Fibroblast of lung (primary cell): Measurements from ENCODE around the gene PAGE2.

Experiments
- EZH2 ChIP-seq: IDR thresholded peaks from 2 replicates; pipeline ENCODE4 v1.5.1; 2012; ENCODE audit warnings: low read length, control low read depth, mild to moderate bottlenecking; ENCODE audit errors: missing control alignments
- TF ChIP-seq, protein P1 (sequence below), 2 donors: IDR thresholded peaks in 1 of 2; conservative IDR thresholded peaks in 1 of 2; 1 replicate in 1 of 2; 2 replicates in 1 of 2; pipeline ENCODE4 v1.5.1; 2011 to 2012; ENCODE audit warnings: low read length in 2 of 2, control low read depth in 1 of 2, inconsistent platforms in 1 of 2, low read depth in 1 of 2, mild to moderate bottlenecking in 1 of 2

DNA sequence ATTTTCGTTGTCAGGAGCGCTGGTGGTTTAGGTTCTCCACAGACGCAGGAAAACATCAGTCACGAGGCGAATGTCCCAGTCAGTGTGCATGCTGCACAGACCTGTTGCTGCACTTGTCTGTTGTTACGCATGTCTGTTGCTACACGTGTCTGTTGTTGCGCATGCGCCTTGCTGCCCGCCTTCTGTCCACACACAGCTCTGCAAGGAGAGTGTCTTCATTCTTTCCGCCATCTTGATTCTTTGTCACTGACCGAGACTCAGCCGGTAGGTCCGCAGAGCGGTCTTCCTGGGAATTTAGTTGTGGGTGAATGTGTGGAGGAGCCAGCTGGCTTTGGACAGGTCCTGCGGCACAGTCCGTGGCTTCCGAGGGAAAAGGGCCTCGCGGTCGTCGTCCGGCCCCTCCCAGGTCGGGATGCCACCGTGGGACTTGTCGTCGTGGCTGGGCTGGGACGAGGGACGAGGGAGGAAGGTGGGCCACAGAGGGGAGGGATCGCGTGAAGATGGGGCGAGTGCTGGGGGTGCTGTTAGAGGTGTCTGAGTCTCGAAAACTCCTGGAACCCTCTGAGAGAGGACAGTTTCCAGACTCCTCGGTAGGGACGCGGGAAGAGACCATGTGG is 13.9 kb upstream of the PAGE2 start, which contains the start of gene PAGE2B:
- TF ChIP-seq, protein P1, sequence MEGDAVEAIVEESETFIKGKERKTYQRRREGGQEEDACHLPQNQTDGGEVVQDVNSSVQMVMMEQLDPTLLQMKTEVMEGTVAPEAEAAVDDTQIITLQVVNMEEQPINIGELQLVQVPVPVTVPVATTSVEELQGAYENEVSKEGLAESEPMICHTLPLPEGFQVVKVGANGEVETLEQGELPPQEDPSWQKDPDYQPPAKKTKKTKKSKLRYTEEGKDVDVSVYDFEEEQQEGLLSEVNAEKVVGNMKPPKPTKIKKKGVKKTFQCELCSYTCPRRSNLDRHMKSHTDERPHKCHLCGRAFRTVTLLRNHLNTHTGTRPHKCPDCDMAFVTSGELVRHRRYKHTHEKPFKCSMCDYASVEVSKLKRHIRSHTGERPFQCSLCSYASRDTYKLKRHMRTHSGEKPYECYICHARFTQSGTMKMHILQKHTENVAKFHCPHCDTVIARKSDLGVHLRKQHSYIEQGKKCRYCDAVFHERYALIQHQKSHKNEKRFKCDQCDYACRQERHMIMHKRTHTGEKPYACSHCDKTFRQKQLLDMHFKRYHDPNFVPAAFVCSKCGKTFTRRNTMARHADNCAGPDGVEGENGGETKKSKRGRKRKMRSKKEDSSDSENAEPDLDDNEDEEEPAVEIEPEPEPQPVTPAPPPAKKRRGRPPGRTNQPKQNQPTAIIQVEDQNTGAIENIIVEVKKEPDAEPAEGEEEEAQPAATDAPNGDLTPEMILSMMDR (conservative IDR thresholded peaks at IDR 0.05 in 1 of 2, IDR thresholded peaks at IDR 0.05 in 1 of 2; ENCODE audit: low read depth in 1 of 2, low read length in 2 of 2): no peak
- TF ChIP-seq EZH2: no peak
